ENCODE data around the gene SLC16A10. TPM values are rescaled to one million over a fixed set of nuclear protein-coding genes. Genes with fewer than 3 reads are reported as not detected.
A peak's percentile ranks its signal among the peaks of the same experiment; 100 is the strongest.

Gene SLC16A10
- total and polyA plus RNA-seq, 2 of the 4 experiments (the other 2 are of a cell fraction), result not detected

DNA sequence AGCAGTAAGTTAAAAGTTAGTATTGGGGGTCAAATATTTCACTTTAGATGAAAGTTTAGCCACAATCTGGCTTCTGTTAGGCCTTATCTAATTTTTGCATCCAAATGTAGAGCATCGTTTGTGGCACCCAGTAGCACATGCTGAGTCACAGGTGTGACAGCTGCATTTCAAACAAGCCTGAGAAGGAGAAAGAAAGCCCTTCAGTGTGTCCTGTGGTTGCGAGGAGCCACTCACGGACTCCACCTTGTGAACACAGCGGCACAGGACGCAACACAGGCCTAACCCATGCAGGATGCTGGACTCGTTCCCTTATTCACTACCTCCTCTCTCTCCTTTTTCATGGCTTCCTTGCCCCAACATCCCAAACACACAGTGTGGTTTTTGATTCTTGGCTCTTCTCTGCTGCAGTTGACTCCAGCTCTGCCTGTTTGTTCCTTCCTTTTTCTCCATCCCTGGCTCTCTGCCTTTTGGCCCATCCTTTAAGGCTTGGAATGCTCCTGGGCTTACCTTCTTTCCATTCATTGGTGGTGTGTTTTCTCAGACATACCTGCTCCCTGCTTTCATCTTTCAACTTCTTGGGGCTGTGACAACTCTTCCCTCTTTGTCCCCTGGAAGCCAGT lies 124.2 kb downstream of the SLC16A10 start:
- H4K8ac ChIP-seq (ENCODE audit: low read depth in 2 of 2, low read length in 2 of 2), result no peak overlapping the region
- H3K79me1 ChIP-seq (ENCODE audit: low read depth in 1 of 2, low read length in 2 of 2), result no peaks in the 10 kb centered on the region
- peak overlapping the region; percentile 45 for H2AFZ ChIP-seq (replicated peaks; ENCODE audit: low read length, poor library complexity)
- no TSS peak for BruUV-seq (replicated peaks)
- H3K4ac ChIP-seq (ENCODE audit: low read depth, low read length), result no peak overlapping the region
- H3K9me3 ChIP-seq (ENCODE audit: control insufficient read depth, insufficient read depth, low read length), result no peaks in the 10 kb centered on the region
- dilution Hi-C loops (cut with HindIII; ENCODE audit: low sequenced_read_pairs, unreplicated experiment), result no loop called here
- no peak overlapping the region for H2BK120ac ChIP-seq (ENCODE audit: low read depth, low read length)
- POLR2A ChIA-PET (ENCODE audit: unreplicated experiment), result no interaction called here
- no peak for TF ChIP-seq NFE2L2 (IDR thresholded peaks at IDR 0.05; ENCODE audit: low read depth, low read length)
- TF ChIP-seq MAZ (IDR thresholded peaks at IDR 0.05; ENCODE audit: borderline replicate concordance, low read depth, low read length), result no peak
- TF ChIP-seq RFX5 (IDR thresholded peaks at IDR 0.05; ENCODE audit: low read depth, low read length), result no peak
- TF ChIP-seq MXI1 (IDR thresholded peaks at IDR 0.05; ENCODE audit: borderline replicate concordance, low read depth, low read length), result no peak
- no peak for TF ChIP-seq CEBPB (IDR thresholded peaks at IDR 0.05; ENCODE audit: low read depth, low read length)
- no peak overlapping the region for H2AK5ac ChIP-seq (ENCODE audit: low read depth, low read length)
- no peak overlapping the region for H2AK9ac ChIP-seq (replicated peaks; ENCODE audit: low read depth, low read length, poor library complexity)
- in situ Hi-C loops (cut with MboI; ENCODE audit: low sequenced_read_pairs), result loop anchor here (25.0 kb wide), 1 partner anchor 674 kb away; no protein-coding TSS in a partner anchor
- WGBS, 2 experiments (ENCODE audit: extremely low coverage in 2 of 2, insufficient read length in 1 of 2), result 59% methylated on average over 2 of the region's 6 CpGs; no CpG with 5 or more reads in 1 of the 2 experiments
- no peaks in the 10 kb centered on the region for H3K9me1 ChIP-seq (ENCODE audit: insufficient read depth, low read length)
- no peak overlapping the region for H4K91ac ChIP-seq (ENCODE audit: insufficient read depth, low read depth, low read length)
- no peak overlapping the region for H3K23ac ChIP-seq (ENCODE audit: low read depth, low read length)
- H2BK15ac ChIP-seq (ENCODE audit: low read depth, low read length), result no peak overlapping the region
- H3K14ac ChIP-seq (replicated peaks; ENCODE audit: low read depth, low read length), result no peak overlapping the region
- H2BK5ac ChIP-seq (ENCODE audit: low read depth, low read length, poor library complexity, severe bottlenecking), result no peak overlapping the region
- no peaks in the 10 kb centered on the region for H3K4me1 ChIP-seq (ENCODE audit: control insufficient read depth, insufficient read depth, low read length)
- intact Hi-C loops (cut with micrococcal nuclease), result no loop called here
- no peak overlapping the region for H3K4me2 ChIP-seq (ENCODE audit: low read depth, low read length)
- CTCF ChIA-PET, result no interaction called here
- no peak for DNase-seq
- no peak overlapping the region for H3K56ac ChIP-seq (ENCODE audit: extremely low read depth, insufficient read depth, low read length)
- H3K36me3 ChIP-seq (ENCODE audit: control insufficient read depth, insufficient read depth, low read length), result no peaks in the 10 kb centered on the region
- no peak overlapping the region for H3K27ac ChIP-seq (ENCODE audit: insufficient read depth, low read length)
- no peak overlapping the region for H4K5ac ChIP-seq (ENCODE audit: low read depth, low read length)
- H4K20me1 ChIP-seq (ENCODE audit: insufficient read depth, low read length), result no peaks in the 10 kb centered on the region
- H3K9ac ChIP-seq (ENCODE audit: low read depth, low read length), result no peak overlapping the region
- H2BK20ac ChIP-seq (ENCODE audit: low read depth, low read length), result no peak overlapping the region
- ATAC-seq (ENCODE audit: low read depth), result no peak
- H3K18ac ChIP-seq (ENCODE audit: low read depth, low read length), result no peak overlapping the region
- H3K4me3 ChIP-seq (ENCODE audit: insufficient read depth, low read depth, low read length), result no peak overlapping the region
- no peaks in the 10 kb centered on the region; the same call in 1 of the 2 replicates for H3K27me3 ChIP-seq (ENCODE audit: control insufficient read depth, insufficient read depth, low read length)
